Measurements from ENCODE around the gene AFF3. TPM values are rescaled to one million over a fixed set of nuclear protein-coding genes. Genes with fewer than 3 reads are reported as not detected.
"Not testable (repeated sequence)": the region's sequence is repeated elsewhere in the genome, so short reads cannot be mapped to it uniquely, and the experiment has no call there.

AFF3 gene
- polyA plus RNA-seq, 1 donor: 3.9 TPM

DNA sequence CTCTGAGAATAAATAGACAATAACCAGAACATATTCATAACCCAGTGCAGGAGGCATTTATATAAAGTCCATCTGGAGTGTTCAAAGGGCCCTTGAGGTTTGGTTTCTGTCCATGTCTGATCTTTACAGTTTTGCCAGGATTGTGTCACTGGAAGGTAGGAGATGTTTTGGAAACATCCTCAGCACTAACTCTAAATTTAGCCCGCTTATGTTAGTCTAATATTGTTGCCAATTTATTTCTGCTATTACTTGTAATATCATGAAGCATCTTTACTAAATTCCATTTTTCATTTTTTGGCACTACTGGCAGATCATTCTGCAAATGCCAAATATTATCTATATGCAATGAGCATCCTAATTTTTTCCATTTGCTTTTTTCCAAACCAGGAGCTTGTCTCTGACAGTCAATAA lies 630.2 kb downstream of the AFF3 start:
- DNase-seq: peak; percentile 51

DNA sequence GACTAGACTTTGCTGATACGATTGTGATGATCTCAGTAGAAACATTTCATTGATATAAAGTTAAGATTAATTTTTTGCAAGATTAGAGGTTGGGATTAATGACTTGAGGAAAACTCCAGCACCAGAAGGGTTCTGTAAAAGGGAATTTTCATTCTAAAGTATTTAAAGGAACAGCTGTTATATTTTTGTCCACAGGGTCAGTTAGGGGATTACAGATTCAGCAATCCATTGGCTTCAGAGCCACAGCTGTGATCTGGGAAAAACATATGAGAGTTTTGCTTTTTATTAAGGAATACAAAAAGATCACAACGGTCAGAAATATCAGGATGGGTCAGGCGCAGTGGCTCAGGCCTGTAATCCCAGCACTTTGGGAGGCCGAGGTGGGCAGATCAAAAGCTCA lies 633.0 kb downstream of the AFF3 start:
- DNase-seq: no peak

DNA sequence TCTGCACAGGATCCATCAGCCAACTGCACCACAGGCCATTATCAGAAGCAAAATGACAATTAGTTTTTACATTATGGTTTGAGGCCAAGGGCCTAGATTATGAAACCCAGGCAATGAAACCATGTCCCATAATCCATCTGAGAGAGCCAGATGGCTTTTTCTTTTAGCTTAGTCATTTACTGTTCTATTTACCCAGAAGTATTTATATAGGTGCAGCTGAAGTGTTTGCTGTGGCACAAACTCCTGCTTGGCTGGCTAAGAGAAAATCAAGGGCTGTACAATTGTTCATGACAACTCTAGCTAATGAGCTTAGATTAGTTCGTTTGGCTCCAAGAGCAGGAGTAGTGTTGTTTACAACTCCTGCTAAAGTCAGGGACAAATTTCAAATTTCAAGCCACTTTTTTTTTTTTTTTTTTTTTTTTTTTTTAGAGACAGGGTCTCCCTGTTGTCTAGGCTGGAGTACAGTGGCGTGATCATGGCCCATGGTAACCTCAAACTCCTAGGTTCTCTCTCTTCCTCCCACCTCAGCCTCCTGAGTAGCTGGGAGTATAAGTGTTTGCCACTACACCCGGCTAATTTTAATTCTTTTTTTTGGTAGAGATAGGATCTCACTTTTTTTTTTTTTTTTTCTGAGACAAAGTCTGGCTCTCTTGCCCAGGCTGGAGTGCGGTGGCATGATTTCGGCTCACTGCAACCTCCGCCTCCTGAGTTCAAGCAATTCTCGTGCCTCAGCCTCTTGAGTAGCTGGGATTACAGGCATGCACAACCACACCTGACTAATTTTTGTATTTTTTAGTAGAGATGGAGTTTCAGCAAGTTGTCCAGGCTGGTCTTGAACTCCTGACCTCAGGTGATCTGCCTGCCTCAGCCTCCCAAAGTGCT lies 634.2 kb downstream of the AFF3 start:
- no peak for DNase-seq

DNA sequence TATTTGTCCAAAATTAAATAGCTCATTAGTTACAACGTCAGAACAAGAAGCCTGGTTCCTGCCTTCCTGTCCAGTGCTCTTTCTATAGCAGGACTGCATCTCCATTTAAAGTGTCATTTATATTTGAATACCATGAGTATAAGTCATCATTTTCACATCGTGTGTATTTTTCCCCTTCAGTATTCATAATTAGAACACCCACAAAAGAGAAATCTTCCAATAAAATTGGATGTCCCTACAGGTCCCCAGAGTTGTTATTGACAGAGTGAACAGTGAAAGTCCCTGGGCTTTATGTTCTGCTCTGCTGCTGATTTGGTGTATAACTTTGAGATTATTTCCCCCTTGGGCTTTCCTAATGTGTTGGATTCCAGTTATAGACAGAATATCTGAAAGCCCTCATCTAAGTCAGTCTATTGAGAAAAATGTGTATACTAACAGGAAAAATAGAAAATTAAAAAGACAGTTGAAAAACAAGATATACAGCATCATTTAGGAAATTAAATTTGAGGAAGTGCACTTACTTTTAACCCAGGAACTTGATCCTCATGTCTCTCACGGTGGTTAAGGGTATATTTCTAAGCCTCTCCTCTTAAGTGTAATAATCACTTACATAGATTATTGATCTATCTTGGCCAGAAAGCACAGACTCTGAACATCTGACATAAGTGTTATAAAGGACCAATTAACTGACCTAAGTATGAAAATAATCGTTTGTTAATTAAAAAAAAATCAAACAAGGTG lies 637.4 kb downstream of the AFF3 start:
- DNase-seq: no peak

DNA sequence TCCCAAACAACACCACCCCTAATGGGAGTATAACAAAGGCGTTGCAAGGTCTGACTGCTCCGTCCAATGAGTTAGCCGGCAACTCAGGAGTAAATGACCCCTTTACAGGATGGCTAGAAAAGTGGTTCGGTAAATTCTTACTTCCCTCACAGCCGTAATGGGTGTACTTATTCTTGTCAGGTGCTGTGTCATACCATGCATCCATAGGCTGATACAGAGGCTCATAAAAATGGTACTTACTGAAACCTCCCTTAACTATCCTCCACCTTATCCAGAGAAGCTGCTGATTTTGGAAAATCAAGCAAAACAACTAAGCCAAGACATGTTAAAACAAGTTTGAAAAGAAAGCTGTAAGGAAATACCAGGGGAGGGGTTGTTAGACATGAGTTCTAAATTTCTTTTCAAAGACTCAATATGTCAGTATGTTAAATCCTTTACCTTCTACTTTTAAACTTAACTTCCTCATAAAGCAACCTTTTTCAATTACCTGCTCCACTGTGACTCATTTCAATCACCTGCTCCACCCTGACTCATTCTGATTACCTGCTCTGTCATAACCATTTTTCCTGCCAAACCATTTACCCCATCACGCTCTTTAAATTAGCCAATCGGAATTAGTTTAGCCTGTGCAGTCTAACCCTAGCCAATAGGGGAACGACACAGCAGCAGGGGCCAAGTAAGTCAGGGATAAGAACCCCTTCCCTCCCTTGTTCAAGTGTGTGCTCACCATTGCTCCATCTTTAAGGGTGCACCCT lies 638.6 kb downstream of the AFF3 start:
- not testable (repeated sequence) for DNase-seq

DNA sequence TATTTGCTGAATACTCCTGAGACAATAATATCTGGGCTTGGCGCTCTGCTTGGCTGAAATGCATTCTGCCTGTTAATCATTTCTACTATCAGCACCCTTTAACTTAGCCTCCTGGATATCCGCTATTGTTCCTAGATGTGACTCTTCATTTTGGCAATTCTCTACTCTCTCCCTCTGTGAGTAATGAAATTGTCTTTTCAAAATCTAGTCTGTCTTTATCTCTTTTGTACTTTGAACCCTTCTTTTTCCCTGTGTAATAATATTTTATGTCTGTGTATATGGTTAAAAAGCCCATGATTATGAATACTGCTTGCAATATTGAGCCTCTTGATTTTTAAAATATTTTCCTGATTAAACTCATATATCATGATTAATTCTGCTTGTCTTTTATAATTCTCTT lies 646.4 kb downstream of the AFF3 start:
- no peak for DNase-seq

Other genes starting within 250 kb of the AFF3 start
- 1.2 TPM for gene LONRF2, start 179.9 kb upstream of the AFF3 start, polyA plus RNA-seq (ENCODE audit: insufficient read length)

Measured in hindlimb muscle (tissue), 1 donor.